NCI-H345 treated with DMSO at 0.1 percent for 48 hours (cell line): ENCODE data around the gene ALDH1A1.

Source experiments
- DNase-seq: peaks from one replicate; lab custom pipeline; 2025; ENCODE audit not compliant: unreplicated experiment; lab: John Stamatoyannopoulos, UW

ALDH1A1 gene

GRCh38 chr9:72952914-72953313 lies at the start of gene ALDH1A1:
Gene ALDH1A1, minus strand, starts transcription at chr9:72953053. Its CDS starts 53 bp downstream, at chr9:72953000.
- no peak for DNase-seq

- DNase-seq, result no peak
These were observed 49.0 kb upstream of the ALDH1A1 start for GRCh38 chr9:73001860-73002259.

GRCh38 chr9:72998363-72998762 lies 45.5 kb upstream of the ALDH1A1 start:
- no peak for DNase-seq

- no peak for DNase-seq
These were observed 44.6 kb upstream of the ALDH1A1 start for GRCh38 chr9:72997387-72997995.

GRCh38 chr9:72996684-72997314 lies 43.9 kb upstream of the ALDH1A1 start:
- no peak for DNase-seq

GRCh38 chr9:72996114-72996513 lies 43.3 kb upstream of the ALDH1A1 start:
- DNase-seq, result no peak

GRCh38 chr9:72995131-72996024 lies 42.5 kb upstream of the ALDH1A1 start:
- DNase-seq, result no peak

GRCh38 chr9:72991772-72992171 lies 38.9 kb upstream of the ALDH1A1 start:
- DNase-seq, result no peak

GRCh38 chr9:72990397-72991182 lies 37.7 kb upstream of the ALDH1A1 start:
- no peak for DNase-seq

- DNase-seq, result no peak
These were observed 33.8 kb upstream of the ALDH1A1 start for GRCh38 chr9:72986522-72987116.

GRCh38 chr9:72985746-72986145 lies 32.9 kb upstream of the ALDH1A1 start:
- no peak for DNase-seq

- DNase-seq, result no peak
These were observed 32.1 kb upstream of the ALDH1A1 start for GRCh38 chr9:72984991-72985390.

GRCh38 chr9:72984226-72984947 lies 31.5 kb upstream of the ALDH1A1 start:
- DNase-seq, result no peak

GRCh38 chr9:72983512-72984225 lies 30.8 kb upstream of the ALDH1A1 start:
- DNase-seq, result no peak

- no peak for DNase-seq
These were observed 30.2 kb upstream of the ALDH1A1 start for GRCh38 chr9:72983056-72983455.

GRCh38 chr9:72982146-72982799 lies 29.4 kb upstream of the ALDH1A1 start:
- DNase-seq, result no peak

- DNase-seq, result no peak
These were observed 28.6 kb upstream of the ALDH1A1 start for GRCh38 chr9:72981433-72981832.

- DNase-seq, result no peak
These were observed 27.9 kb upstream of the ALDH1A1 start for GRCh38 chr9:72980600-72981265.
